Neural cell (in vitro differentiated cells): ENCODE results near the gene BRINP2. TPM values are rescaled to one million over a fixed set of nuclear protein-coding genes. Genes with fewer than 3 reads are reported as not detected.

Experiments
- H2AFZ ChIP-seq: fragments of 200-600, 300-800 bp; sonication (generic), shearing (Covaris generic); 2 replicates; pipeline ENCODE4 v1.6.0; 2014; ENCODE audit warnings: low read depth, mild to moderate bottlenecking, antibody characterized with exemption, low read length, moderate library complexity
- H3F3A ChIP-seq: fragments of 200-600 bp; shearing (Covaris generic); 2 replicates; pipeline ENCODE4 v1.6.1; 2016; ENCODE audit warnings: mild to moderate bottlenecking, moderate library complexity, mixed read lengths, antibody characterized with exemption, low read length; ENCODE audit not compliant: insufficient read depth, poor library complexity, severe bottlenecking
- H3K27ac ChIP-seq: fragments of 200-600, 300-800 bp; sonication (generic), shearing (Covaris generic); 2 replicates; pipeline ENCODE4 v1.5.1; 2014; ENCODE audit warnings: mild to moderate bottlenecking, low read length, moderate library complexity
- H3K27me3 ChIP-seq: fragments of 300-800, 200-600 bp; sonication (generic), shearing (Covaris generic); 2 replicates; pipeline ENCODE4 v1.6.0; 2014; ENCODE audit warnings: mild to moderate bottlenecking, low read depth, low read length, moderate library complexity; ENCODE audit not compliant: insufficient read depth
- H3K36me3 ChIP-seq: fragments of 300-800, 200-600 bp; sonication (generic), shearing (Covaris generic); 2 replicates; pipeline ENCODE4 v1.5.1; 2014; ENCODE audit warnings: mild to moderate bottlenecking, antibody characterized with exemption, low read length, moderate library complexity; ENCODE audit not compliant: insufficient read depth
- H3K4me2 ChIP-seq: fragments of 300-800, 200-600 bp; sonication (generic), shearing (Covaris generic); 2 replicates; pipeline ENCODE4 v1.6.0; 2014; ENCODE audit warnings: mild to moderate bottlenecking, low read length
- H3K4me3 ChIP-seq: fragments of 300-800, 200-600 bp; sonication (generic), shearing (Covaris generic); 2 replicates; pipeline ENCODE4 v1.5.1; 2014; ENCODE audit warnings: mild to moderate bottlenecking, low read length, moderate library complexity
- H3K79me2 ChIP-seq: fragments of 200-600 bp; shearing (Covaris generic); replicated peaks from 2 replicates; pipeline ENCODE4 v1.6.0; 2014; ENCODE audit warnings: mild to moderate bottlenecking, low read length, moderate library complexity; ENCODE audit not compliant: insufficient read depth
- H3K9ac ChIP-seq: fragments of 300-800, 200-600 bp; sonication (generic), shearing (Covaris generic); 2 replicates; pipeline ENCODE4 v1.6.1; 2016; ENCODE audit warnings: mild to moderate bottlenecking, low read length, mixed read lengths
- H3K9me2 ChIP-seq: fragments of 200-600 bp; shearing (Covaris generic); 2 replicates; pipeline ENCODE4 v1.6.1; 2016; ENCODE audit warnings: mild to moderate bottlenecking, low read length, mixed read lengths; ENCODE audit not compliant: insufficient read depth
- H3K9me3 ChIP-seq: fragments of 200-600, 300-800 bp; sonication (generic), shearing (Covaris generic); 2 replicates; pipeline ENCODE4 v1.6.1; 2016; ENCODE audit warnings: mild to moderate bottlenecking, mixed run types, low read length, moderate library complexity, mixed read lengths
- H4K20me1 ChIP-seq: fragments of 200-600 bp; shearing (Covaris generic); 2 replicates; pipeline ENCODE4 v1.6.1; 2016; ENCODE audit warnings: mild to moderate bottlenecking, mixed run types; ENCODE audit not compliant: insufficient read depth
- EP300 ChIP-seq: fragments of 450-650 bp; conservative IDR thresholded peaks from 2 replicates; pipeline ENCODE4 v1.6.1; 2014; ENCODE audit warnings: antibody characterized with exemption, mild to moderate bottlenecking, moderate library complexity; ENCODE audit not compliant: poor library complexity, severe bottlenecking
- EZH2 ChIP-seq: fragments of 200-600, 300-800 bp; shearing (Covaris generic), sonication (generic); IDR thresholded peaks from 2 replicates; pipeline ENCODE4 v1.6.1; 2014; ENCODE audit warnings: antibody characterized with exemption, low read length, borderline replicate concordance, mild to moderate bottlenecking; ENCODE audit not compliant: insufficient read depth, poor library complexity, severe bottlenecking
- MXI1 ChIP-seq: fragments of 450-650 bp; conservative IDR thresholded peaks from 2 replicates; pipeline ENCODE4 v1.6.1; 2014; ENCODE audit warnings: antibody characterized with exemption, mild to moderate bottlenecking; ENCODE audit not compliant: poor library complexity, severe bottlenecking
- POLR2AphosphoS5 ChIP-seq: IDR thresholded peaks from 2 replicates; pipeline ENCODE4 v1.6.1; 2012
- RAD21 ChIP-seq: fragments of 450-650 bp; conservative IDR thresholded peaks from 2 replicates; pipeline ENCODE4 v1.6.1; 2014; ENCODE audit warnings: antibody characterized with exemption, mild to moderate bottlenecking, moderate library complexity
- REST ChIP-seq: IDR thresholded peaks from 2 replicates; pipeline ENCODE4 v1.6.1; 2012; ENCODE audit warnings: borderline replicate concordance
- SMC3 ChIP-seq: fragments of 450-650 bp; conservative IDR thresholded peaks from 2 replicates; pipeline ENCODE4 v1.6.1; 2014; ENCODE audit warnings: antibody characterized with exemption, mild to moderate bottlenecking, moderate library complexity; ENCODE audit not compliant: poor library complexity
- TAF1 ChIP-seq: IDR thresholded peaks from 2 replicates; pipeline ENCODE4 v1.6.1; 2012; ENCODE audit warnings: low read depth
- polyA plus RNA-seq: library from polyadenylated mRNA; depleted of rRNA; stranded (reverse); fragments of >200 nt; gene quantifications from 2 replicates; pipeline ENCODE4 v1.2.3, GENCODE V29; 2014
- TF ChIP-seq, protein P1 (sequence below): fragments of 450-650 bp; IDR thresholded peaks from 2 replicates; pipeline ENCODE4 v1.5.1; 2014; ENCODE audit warnings: antibody characterized with exemption, mild to moderate bottlenecking, moderate library complexity; ENCODE audit not compliant: poor library complexity, severe bottlenecking

The BRINP2 gene
- polyA plus RNA-seq, 1 donor from 2014 or later, result 12.9 TPM

- Histone ChIP-seq H4K20me1 (no peaks in the 10 kb centered on the region), H3F3A (no peaks in the 10 kb centered on the region), H3K36me3 (no peaks in the 10 kb centered on the region), H3K9me2 (no peaks in the 10 kb centered on the region), H3K27ac (no peak overlapping the region), H3K4me2 (no peak overlapping the region), H3K79me2 (no peaks in the 10 kb centered on the region), H3K4me3 (no peak overlapping the region), H3K9me3 (no peaks in the 10 kb centered on the region), H2AFZ (no peak overlapping the region), H3K9ac (no peak overlapping the region), H3K27me3 (no peaks in the 10 kb centered on the region)
- no peak for TF ChIP-seq REST
- TF ChIP-seq, protein P1, sequence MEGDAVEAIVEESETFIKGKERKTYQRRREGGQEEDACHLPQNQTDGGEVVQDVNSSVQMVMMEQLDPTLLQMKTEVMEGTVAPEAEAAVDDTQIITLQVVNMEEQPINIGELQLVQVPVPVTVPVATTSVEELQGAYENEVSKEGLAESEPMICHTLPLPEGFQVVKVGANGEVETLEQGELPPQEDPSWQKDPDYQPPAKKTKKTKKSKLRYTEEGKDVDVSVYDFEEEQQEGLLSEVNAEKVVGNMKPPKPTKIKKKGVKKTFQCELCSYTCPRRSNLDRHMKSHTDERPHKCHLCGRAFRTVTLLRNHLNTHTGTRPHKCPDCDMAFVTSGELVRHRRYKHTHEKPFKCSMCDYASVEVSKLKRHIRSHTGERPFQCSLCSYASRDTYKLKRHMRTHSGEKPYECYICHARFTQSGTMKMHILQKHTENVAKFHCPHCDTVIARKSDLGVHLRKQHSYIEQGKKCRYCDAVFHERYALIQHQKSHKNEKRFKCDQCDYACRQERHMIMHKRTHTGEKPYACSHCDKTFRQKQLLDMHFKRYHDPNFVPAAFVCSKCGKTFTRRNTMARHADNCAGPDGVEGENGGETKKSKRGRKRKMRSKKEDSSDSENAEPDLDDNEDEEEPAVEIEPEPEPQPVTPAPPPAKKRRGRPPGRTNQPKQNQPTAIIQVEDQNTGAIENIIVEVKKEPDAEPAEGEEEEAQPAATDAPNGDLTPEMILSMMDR, result no peak
- no peak for TF ChIP-seq EP300
- no peak for TF ChIP-seq MXI1
- TF ChIP-seq EZH2, result no peak
- TF ChIP-seq TAF1, result no peak
Observed at GRCh38 chr1:177278626-177279390, 108.0 kb downstream of the BRINP2 start.

GRCh38 chr1:177281901-177282300 is 111.1 kb downstream of the BRINP2 start:
- H3K4me3 ChIP-seq, result no peak overlapping the region

More at GRCh38 chr1:177281901-177282300, 111.1 kb downstream of the BRINP2 start:
- no peak overlapping the region for H3K27ac ChIP-seq
- no peaks in the 10 kb centered on the region for H4K20me1 ChIP-seq
- H2AFZ ChIP-seq, result no peak overlapping the region
- no peaks in the 10 kb centered on the region for H3K36me3 ChIP-seq
- H3K27me3 ChIP-seq, result no peaks in the 10 kb centered on the region
- no peaks in the 10 kb centered on the region for H3F3A ChIP-seq
- H3K9me2 ChIP-seq, result no peaks in the 10 kb centered on the region
- no peak overlapping the region for H3K9ac ChIP-seq
- H3K9me3 ChIP-seq, result no peaks in the 10 kb centered on the region
- TF ChIP-seq, protein P1, result no peak
- no peak for TF ChIP-seq POLR2AphosphoS5
- no peak for TF ChIP-seq REST
- no peak for TF ChIP-seq MXI1
- no peak for TF ChIP-seq TAF1
- no peak for TF ChIP-seq SMC3
- TF ChIP-seq EZH2, result no peak
- TF ChIP-seq EP300, result no peak
- no peak for TF ChIP-seq RAD21
- H3K4me2 ChIP-seq, result no peak overlapping the region
- H3K79me2 ChIP-seq, result no peaks in the 10 kb centered on the region
